ENCODE results near the gene UBE3D.

DNA sequence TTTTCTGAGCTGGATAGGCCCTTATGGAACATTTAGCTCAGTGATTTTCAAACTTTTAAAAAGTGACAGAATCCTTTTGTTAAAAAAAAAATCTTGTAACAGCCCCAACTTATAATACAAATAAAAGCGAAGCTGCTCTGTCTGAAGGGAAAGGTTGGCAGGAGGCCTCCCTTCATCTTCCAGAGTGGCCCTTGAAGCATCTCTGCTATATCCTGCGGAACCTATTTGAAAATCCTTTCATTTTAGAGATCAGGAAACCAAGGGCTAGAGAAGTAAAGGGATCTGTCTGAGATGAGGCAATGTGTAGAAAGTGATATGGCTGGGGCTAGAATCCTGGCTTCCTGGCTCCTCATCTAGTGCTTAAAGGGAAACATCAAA is 107.8 kb downstream of the UBE3D start:
- TF ChIP-seq POLR2AphosphoS5 (IDR thresholded peaks at IDR 0.05; ENCODE audit: low read depth, low read length) (no peak), TAF1 (IDR thresholded peaks at IDR 0.05; ENCODE audit: borderline replicate concordance, insufficient read depth, low read length) (no peak), FOXP2 (optimal IDR thresholded peaks at IDR 0.05; ENCODE audit: borderline replicate concordance, extremely low read depth, extremely low read length, insufficient read depth) (no peak)

All from PFSK-1 (cell line).